Uterus (tissue), 2 donors: ENCODE data around the gene RELL1.

Experiments
- POLR2A ChIP-seq, 2 donors: fragments of 450-650 bp; IDR thresholded peaks; one replicate each; pipeline ENCODE4 v1.6.1; 2016; ENCODE audit warnings: antibody characterized with exemption in 2 of 2, mild to moderate bottlenecking in 1 of 2, moderate library complexity in 1 of 2
- TF ChIP-seq, protein P1 (sequence below), 4 experiments: fragments of 200-600 bp in 2 of 4; fragments of 450-650 bp in 2 of 4; sonication (generic) in 2 of 4; IDR thresholded peaks; one replicate each; pipeline ENCODE4 v1.5.1; 2016 to 2019; ENCODE audit warnings: antibody characterized with exemption in 4 of 4, mild to moderate bottlenecking in 2 of 4, moderate library complexity in 1 of 4

GRCh38 chr4:37667197-37668100, 18.7 kb downstream of the RELL1 start:
- TF ChIP-seq, protein P1, sequence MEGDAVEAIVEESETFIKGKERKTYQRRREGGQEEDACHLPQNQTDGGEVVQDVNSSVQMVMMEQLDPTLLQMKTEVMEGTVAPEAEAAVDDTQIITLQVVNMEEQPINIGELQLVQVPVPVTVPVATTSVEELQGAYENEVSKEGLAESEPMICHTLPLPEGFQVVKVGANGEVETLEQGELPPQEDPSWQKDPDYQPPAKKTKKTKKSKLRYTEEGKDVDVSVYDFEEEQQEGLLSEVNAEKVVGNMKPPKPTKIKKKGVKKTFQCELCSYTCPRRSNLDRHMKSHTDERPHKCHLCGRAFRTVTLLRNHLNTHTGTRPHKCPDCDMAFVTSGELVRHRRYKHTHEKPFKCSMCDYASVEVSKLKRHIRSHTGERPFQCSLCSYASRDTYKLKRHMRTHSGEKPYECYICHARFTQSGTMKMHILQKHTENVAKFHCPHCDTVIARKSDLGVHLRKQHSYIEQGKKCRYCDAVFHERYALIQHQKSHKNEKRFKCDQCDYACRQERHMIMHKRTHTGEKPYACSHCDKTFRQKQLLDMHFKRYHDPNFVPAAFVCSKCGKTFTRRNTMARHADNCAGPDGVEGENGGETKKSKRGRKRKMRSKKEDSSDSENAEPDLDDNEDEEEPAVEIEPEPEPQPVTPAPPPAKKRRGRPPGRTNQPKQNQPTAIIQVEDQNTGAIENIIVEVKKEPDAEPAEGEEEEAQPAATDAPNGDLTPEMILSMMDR (IDR thresholded peaks at IDR 0.05) = no peak
- no peak for TF ChIP-seq POLR2A (IDR thresholded peaks at IDR 0.05)
